ENCODE measurements around the gene SMOC2. TPM values are rescaled to one million over a fixed set of nuclear protein-coding genes. Genes with fewer than 3 reads are reported as not detected.

The SMOC2 gene
- total RNA-seq, 1 experiment from 2014 or later = 2.1 TPM

DNA sequence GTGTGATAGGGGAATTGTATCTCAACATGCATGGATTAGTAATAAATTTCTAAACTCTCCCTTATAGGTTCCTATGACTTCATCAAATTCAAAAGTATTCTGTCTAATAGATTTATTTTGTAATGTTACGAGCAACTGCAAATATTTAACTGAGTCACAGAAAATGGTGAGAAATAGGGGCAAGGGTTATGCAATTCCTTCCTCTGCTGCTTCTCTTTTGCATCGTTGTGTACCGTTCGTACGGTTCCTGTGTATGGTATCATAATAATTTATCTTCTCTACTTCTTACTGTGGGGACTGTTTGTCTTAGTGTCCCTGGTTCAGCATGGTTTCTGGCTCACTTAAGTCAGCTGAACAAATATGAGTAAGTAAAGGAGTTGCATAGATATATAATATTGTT is 44.8 kb downstream of the SMOC2 start:
- Histone ChIP-seq H3K27me3 (ENCODE audit: insufficient read depth, low read length) (no peaks in the 10 kb centered on the region), H3K4me2 (ENCODE audit: insufficient read depth, insufficient read length, low read length) (no peak overlapping the region), H2BK15ac (ENCODE audit: low read depth, low read length) (no peak overlapping the region), H2AK5ac (ENCODE audit: insufficient read length, low read length) (no peak overlapping the region), H3K4ac (ENCODE audit: low read depth, low read length) (no peak overlapping the region), H3K9me3 (ENCODE audit: control insufficient read depth, low read depth, low read length) (no peaks in the 10 kb centered on the region), H3T11ph (ENCODE audit: low read length) (no peak overlapping the region), H3K18ac (ENCODE audit: insufficient read length, low read depth, low read length) (no peak overlapping the region), H3K4me1 (ENCODE audit: insufficient read depth, low read length) (no peaks in the 10 kb centered on the region), H3K56ac (ENCODE audit: insufficient read length, low read depth, low read length) (no peak overlapping the region), H3K27ac (ENCODE audit: insufficient read length, low read depth, low read length) (no peak overlapping the region), H3K23ac (ENCODE audit: insufficient read length, low read depth, low read length) (no peak overlapping the region), H2AFZ (ENCODE audit: low read length) (no peak overlapping the region), H4K8ac (replicated peaks; ENCODE audit: insufficient read length, low read depth, low read length) (no peak overlapping the region), H3K23me2 (ENCODE audit: insufficient read length, low read depth, low read length, poor library complexity, severe bottlenecking) (no peaks in the 10 kb centered on the region), H3K79me2 (ENCODE audit: insufficient read depth, low read length) (no peaks in the 10 kb centered on the region), H2BK12ac (ENCODE audit: insufficient read length, low read depth, low read length) (no peak overlapping the region), H4K20me1 (ENCODE audit: control insufficient read depth, insufficient read depth, insufficient read length) (no peaks in the 10 kb centered on the region), H3K14ac (ENCODE audit: insufficient read depth, low read length) (no peak overlapping the region), H3K9ac (ENCODE audit: extremely low read depth, insufficient read length, low read length) (no peak overlapping the region), H2BK5ac (ENCODE audit: insufficient read length, low read length) (no peak overlapping the region), H4K5ac (ENCODE audit: insufficient read length, low read depth, low read length) (no peak overlapping the region), H2BK120ac (ENCODE audit: low read depth, low read length, poor library complexity, severe bottlenecking) (no peak overlapping the region), H2BK20ac (ENCODE audit: low read depth, low read length, poor library complexity, severe bottlenecking) (no peak overlapping the region), H4K91ac (ENCODE audit: insufficient read length, low read depth, low read length) (no peak overlapping the region), H3K79me1 (ENCODE audit: insufficient read depth, low read depth, low read length, poor library complexity, severe bottlenecking) (no peaks in the 10 kb centered on the region)
- TF ChIP-seq CTCF (conservative IDR thresholded peaks at IDR 0.05) = no peak
- H3K27ac Mint-ChIP-seq = no peak overlapping the region
- H3K9me3 Mint-ChIP-seq = peaks cover 0 to 1% of the 10 kb centered on the region in 2 experiments; a peak in 2 of 5 replicates
- no CpG with 5 or more reads among the region's 5 CpGs for WGBS (ENCODE audit: extremely low coverage, insufficient read length, low lambda C conversion rate)
- no peak for DNase-seq
- no peak overlapping the region for H3K4me3 Mint-ChIP-seq
- no peaks in the 10 kb centered on the region; a peak in 1 of 4 replicates for H3K4me1 Mint-ChIP-seq
- H3K36me3 Mint-ChIP-seq (ENCODE audit: insufficient read depth in 1 of 3, low read depth in 3 of 3) = no peaks in the 10 kb centered on the region
- H3K27me3 Mint-ChIP-seq (ENCODE audit: low read depth) = no peaks in the 10 kb centered on the region
